K562 (cell line): ENCODE results near the gene RCC2. TPM values are rescaled to one million over a fixed set of nuclear protein-coding genes. Genes with fewer than 3 reads are reported as not detected.

Experiments
- CTCF ChIP-seq, 3 experiments: IDR thresholded peaks in 2 of 3; conservative IDR thresholded peaks in 1 of 3; 2 replicates each; pipeline ENCODE4 v1.5.1; 2011 to 2012; ENCODE audit warnings: low read length in 3 of 3, mild to moderate bottlenecking in 3 of 3, control low read depth in 2 of 3, improper control_type of control experiment in 1 of 3, inconsistent platforms in 1 of 3, low read depth in 1 of 3, mixed read lengths in 1 of 3, moderate library complexity in 1 of 3; ENCODE audit not compliant: insufficient read depth in 2 of 3
- CXXC5 ChIP-seq: fragments of 250-450 bp; sonication (Bioruptor Pico); IDR thresholded peaks from 2 replicates; pipeline ENCODE4 v1.8.0; 2022; ENCODE audit warnings: inconsistent platforms, mild to moderate bottlenecking, moderate library complexity
- HDAC6 ChIP-seq: IDR thresholded peaks from 2 replicates; pipeline ENCODE4 v1.6.1; 2012; ENCODE audit warnings: low read depth, mild to moderate bottlenecking, control low read depth, inconsistent platforms, low read length, moderate library complexity
- MTA1 ChIP-seq: fragments of 450-650 bp; IDR thresholded peaks from 2 replicates; pipeline ENCODE4 v1.6.1; 2017; ENCODE audit warnings: borderline replicate concordance
- MYC ChIP-seq, 2 experiments: fragments of 250-450 bp in 1 of 2; sonication (Bioruptor Pico) in 1 of 2; IDR thresholded peaks; 2 replicates each; pipeline versions ENCODE4 v1.5.1 to v1.6.1; 2012 to 2021; ENCODE audit warnings: low read depth in 2 of 2, borderline replicate concordance in 1 of 2, improper control_type of control experiment in 1 of 2, low read length in 1 of 2, mild to moderate bottlenecking in 1 of 2, moderate library complexity in 1 of 2
- NFRKB ChIP-seq: fragments of 450-650 bp; IDR thresholded peaks from 2 replicates; pipeline ENCODE4 v1.6.1; 2016; ENCODE audit warnings: low read depth
- RFX1 ChIP-seq: fragments of 450-650 bp; IDR thresholded peaks from 2 replicates; pipeline ENCODE4 v1.6.1; 2016; ENCODE audit warnings: mild to moderate bottlenecking, moderate library complexity
- SFPQ ChIP-seq: fragments of 200-400 bp; formaldehyde crosslinking; IDR thresholded peaks from 2 replicates; pipeline ENCODE4 v1.6.1; 2017; ENCODE audit warnings: mild to moderate bottlenecking, low read depth, low read length, moderate library complexity
- ZC3H4 ChIP-seq: sonication (generic); formaldehyde crosslinking; IDR thresholded peaks from 2 replicates; pipeline ENCODE4 v1.9.0; 2021; ENCODE audit warnings: missing genetic modification reagents, borderline replicate concordance
- ZNF584 ChIP-seq: fragments of 200-800 bp; sonication (Bioruptor generic); IDR thresholded peaks from 2 replicates; pipeline ENCODE4 v1.6.1; 2016; ENCODE audit warnings: low read depth, mild to moderate bottlenecking, missing genetic modification characterization, missing compliant biosample characterization
- polyA plus RNA-seq, 8 experiments: library from polyadenylated mRNA; depleted of rRNA in 4 of 8; stranded (reverse) in 5 of 8; unstranded in 3 of 8; fragments of >200 nt; fragmentation: Nextera tagmentation in 2 of 8; fragmentation: Illumina TruSeq in 1 of 8; extraction: Ambion mirVana in 2 of 8; extraction: Trizol in 1 of 8; gene quantifications; 2 replicates each; pipeline versions ENCODE4 v1.2.1 to v1.2.3, GENCODE V29; 2011 to 2014; ENCODE audit warnings: inconsistent platforms in 1 of 8, missing spikeins in 1 of 8
- total RNA-seq, 7 experiments: library from RNA; depleted of rRNA in 6 of 7; stranded (reverse); fragments of >200 nt in 6 of 7; fragmentation: Illumina TruSeq in 2 of 7; extraction: Trizol in 2 of 7; gene quantifications; 2 replicates each; pipeline versions ENCODE4 v1.2.1 to v1.2.3, GENCODE V29; 2011 to 2021; ENCODE audit warnings: low replicate concordance in 1 of 7
- TF ChIP-seq, protein P1 (sequence below): sonication (generic); formaldehyde crosslinking; IDR thresholded peaks from 2 replicates; pipeline ENCODE4 v1.8.1; 2023; ENCODE audit warnings: mild to moderate bottlenecking, missing genetic modification reagents, moderate library complexity
- TF ChIP-seq, protein P2 (sequence below): fragments of 450-650 bp; IDR thresholded peaks from 2 replicates; pipeline ENCODE4 v1.6.1; 2016; ENCODE audit warnings: low read depth

The RCC2 gene
- total and polyA plus RNA-seq, 9 of the 15 experiments (the other 6 are each of a cell fraction or from before 2014, with no cell fraction given), result 31.8 to 292 (median 116) TPM

DNA sequence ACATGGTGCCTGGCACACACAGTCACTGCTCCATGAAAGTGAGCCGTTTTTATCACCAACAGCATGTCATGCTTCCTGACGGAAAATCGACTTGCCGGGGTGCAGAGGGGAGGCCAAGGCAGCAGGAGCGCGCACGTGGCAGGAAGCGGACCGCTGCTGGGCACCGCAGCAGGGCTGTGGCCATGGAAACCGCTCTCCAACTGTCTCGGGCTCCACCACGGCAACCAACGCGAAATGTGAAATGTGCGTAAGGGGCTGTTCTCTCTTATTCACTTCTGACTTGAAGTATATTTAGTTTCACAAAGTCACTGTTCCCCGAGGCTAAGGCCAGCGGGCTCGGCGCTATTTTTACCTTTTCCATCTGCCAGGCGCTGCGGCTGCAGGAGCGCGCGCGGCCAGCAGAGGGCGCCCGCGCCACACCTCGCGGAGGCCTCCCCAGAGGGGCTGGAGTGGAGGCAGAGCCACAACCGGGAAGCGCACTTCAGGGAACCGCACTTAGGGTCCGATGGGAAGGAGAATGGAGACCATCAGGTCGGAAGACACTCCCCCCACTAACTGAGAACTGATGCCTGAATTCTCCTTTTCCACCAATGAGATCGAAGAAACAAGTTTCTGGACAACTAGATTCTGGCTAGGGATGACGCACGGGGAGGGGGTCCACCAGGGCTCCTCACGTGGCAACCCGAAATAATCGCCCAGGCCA is 19.7 kb downstream of the RCC2 start (continued):
- TF ChIP-seq, protein P1, sequence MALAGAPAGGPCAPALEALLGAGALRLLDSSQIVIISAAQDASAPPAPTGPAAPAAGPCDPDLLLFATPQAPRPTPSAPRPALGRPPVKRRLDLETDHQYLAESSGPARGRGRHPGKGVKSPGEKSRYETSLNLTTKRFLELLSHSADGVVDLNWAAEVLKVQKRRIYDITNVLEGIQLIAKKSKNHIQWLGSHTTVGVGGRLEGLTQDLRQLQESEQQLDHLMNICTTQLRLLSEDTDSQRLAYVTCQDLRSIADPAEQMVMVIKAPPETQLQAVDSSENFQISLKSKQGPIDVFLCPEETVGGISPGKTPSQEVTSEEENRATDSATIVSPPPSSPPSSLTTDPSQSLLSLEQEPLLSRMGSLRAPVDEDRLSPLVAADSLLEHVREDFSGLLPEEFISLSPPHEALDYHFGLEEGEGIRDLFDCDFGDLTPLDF (CRISPR knock-in tag), result 0 out of 2 replicates have a peak, but pooled peaks have one; percentile 44
- TF ChIP-seq SFPQ (no peak), HDAC6 (no peak), ZNF584 (CRISPR knock-in tag) (no peak), NFRKB (no peak), ZC3H4 (CRISPR knock-in tag) (0 out of 2 replicates have a peak, but pooled peaks have one; percentile 38), CXXC5 (CRISPR knock-in tag) (no peak; the same call in 1 of the 2 replicates), MYC (IDR thresholded peaks at IDR 0.05; ENCODE audit: low read depth, low read length) (peak; percentile 45; the same call in 1 of the 2 replicates), MYC (CRISPR knock-in tag; IDR thresholded peaks at IDR 0.05; ENCODE audit: borderline replicate concordance, low read depth) (no peak), MTA1 (0 out of 2 replicates have a peak, but pooled peaks have one; percentile 17), CTCF (IDR thresholded peaks at IDR 0.05 in 2 of 3, conservative IDR thresholded peaks at IDR 0.05 in 1 of 3; ENCODE audit: insufficient read depth in 2 of 3, low read depth in 1 of 3, low read length in 3 of 3) (peak; percentile 93 to 99 (median 96)), RFX1 (peak; percentile 22; the same call in 1 of the 2 replicates)
- TF ChIP-seq, protein P2, sequence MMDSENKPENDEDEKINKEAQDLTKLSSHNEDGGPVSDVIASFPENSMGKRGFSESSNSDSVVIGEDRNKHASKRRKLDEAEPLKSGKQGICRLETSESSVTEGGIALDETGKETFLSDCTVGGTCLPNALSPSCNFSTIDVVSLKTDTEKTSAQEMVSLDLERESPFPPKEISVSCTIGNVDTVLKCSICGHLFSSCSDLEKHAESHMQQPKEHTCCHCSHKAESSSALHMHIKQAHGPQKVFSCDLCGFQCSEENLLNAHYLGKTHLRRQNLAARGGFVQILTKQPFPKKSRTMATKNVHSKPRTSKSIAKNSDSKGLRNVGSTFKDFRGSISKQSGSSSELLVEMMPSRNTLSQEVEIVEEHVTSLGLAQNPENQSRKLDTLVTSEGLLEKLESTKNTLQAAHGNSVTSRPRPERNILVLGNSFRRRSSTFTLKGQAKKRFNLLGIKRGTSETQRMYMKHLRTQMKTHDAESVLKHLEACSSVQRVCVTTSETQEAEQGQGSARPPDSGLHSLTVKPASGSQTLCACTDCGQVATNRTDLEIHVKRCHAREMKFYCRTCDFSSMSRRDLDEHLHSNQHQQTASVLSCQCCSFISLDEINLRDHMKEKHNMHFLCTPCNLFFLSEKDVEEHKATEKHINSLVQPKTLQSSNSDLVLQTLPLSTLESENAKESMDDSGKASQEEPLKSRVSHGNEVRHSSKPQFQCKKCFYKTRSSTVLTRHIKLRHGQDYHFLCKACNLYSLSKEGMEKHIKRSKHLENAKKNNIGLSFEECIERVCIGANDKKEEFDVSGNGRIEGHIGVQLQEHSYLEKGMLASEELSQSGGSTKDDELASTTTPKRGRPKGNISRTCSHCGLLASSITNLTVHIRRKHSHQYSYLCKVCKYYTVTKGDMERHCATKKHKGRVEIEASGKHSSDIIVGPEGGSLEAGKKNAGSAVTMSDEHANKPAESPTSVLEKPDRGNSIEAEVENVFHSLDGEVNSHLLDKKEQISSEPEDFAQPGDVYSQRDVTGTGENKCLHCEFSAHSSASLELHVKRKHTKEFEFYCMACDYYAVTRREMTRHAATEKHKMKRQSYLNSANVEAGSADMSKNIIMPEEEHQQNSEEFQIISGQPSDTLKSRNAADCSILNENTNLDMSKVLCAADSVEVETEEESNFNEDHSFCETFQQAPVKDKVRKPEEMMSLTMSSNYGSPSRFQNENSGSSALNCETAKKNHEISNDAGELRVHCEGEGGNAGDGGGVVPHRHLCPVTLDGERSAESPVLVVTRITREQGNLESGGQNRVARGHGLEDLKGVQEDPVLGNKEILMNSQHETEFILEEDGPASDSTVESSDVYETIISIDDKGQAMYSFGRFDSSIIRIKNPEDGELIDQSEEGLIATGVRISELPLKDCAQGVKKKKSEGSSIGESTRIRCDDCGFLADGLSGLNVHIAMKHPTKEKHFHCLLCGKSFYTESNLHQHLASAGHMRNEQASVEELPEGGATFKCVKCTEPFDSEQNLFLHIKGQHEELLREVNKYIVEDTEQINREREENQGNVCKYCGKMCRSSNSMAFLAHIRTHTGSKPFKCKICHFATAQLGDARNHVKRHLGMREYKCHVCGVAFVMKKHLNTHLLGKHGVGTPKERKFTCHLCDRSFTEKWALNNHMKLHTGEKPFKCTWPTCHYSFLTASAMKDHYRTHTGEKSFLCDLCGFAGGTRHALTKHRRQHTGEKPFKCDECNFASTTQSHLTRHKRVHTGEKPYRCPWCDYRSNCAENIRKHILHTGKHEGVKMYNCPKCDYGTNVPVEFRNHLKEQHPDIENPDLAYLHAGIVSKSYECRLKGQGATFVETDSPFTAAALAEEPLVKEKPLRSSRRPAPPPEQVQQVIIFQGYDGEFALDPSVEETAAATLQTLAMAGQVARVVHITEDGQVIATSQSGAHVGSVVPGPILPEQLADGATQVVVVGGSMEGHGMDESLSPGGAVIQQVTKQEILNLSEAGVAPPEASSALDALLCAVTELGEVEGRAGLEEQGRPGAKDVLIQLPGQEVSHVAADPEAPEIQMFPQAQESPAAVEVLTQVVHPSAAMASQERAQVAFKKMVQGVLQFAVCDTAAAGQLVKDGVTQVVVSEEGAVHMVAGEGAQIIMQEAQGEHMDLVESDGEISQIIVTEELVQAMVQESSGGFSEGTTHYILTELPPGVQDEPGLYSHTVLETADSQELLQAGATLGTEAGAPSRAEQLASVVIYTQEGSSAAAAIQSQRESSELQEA, result no peak
